PC-3 (cell line): ENCODE measurements around the gene MCEMP1. TPM values are rescaled to one million over a fixed set of nuclear protein-coding genes. Genes with fewer than 3 reads are reported as not detected.

Experiments used
- ATAC-seq: fragments of 200-7000 bp; cut with Tn5 transposase; 2 replicates; pipeline ENCODE4 v1.9.1; 2020; ENCODE audit warnings: mild to moderate bottlenecking, moderate library complexity
- BruUV-seq: library from RNA; stranded (reverse); fragments of 400-500 nt; replicated peaks from 2 replicates; lab custom pipeline; 2021; lab: Mats Ljungman, UMichigan
- CTCF ChIA-PET: fragments of 300-600 bp; sonication (Branson Sonifier 250); formaldehyde crosslinking; loops from one replicate; lab custom pipeline; 2022; ENCODE audit warnings: antibody characterized with exemption; lab: Charles Lee
- POLR2A ChIA-PET: fragments of 300-600 bp; sonication (Branson Sonifier 250); formaldehyde crosslinking; loops from one replicate; lab custom pipeline; 2022; ENCODE audit warnings: antibody characterized with exemption; ENCODE audit not compliant: unreplicated experiment; lab: Charles Lee
- DNase-seq: peaks from one replicate; pipeline ENCODE4 v3.0.0-alpha.2; 2015
- H2AFZ ChIP-seq: fragments of 300-600 bp; sonication (generic); 2 replicates; pipeline ENCODE4 v1.6.0; 2016; ENCODE audit warnings: antibody characterized with exemption, low read length
- H3F3A ChIP-seq: fragments of 300-600 bp; sonication (generic); one replicate; pipeline ENCODE4 v1.6.0; 2017; ENCODE audit warnings: antibody characterized with exemption, low read length, control low read depth, mild to moderate bottlenecking; ENCODE audit not compliant: unreplicated experiment
- H3K27ac ChIP-seq: fragments of 300-600 bp; sonication (generic); 2 replicates; pipeline ENCODE4 v1.5.1; 2016; ENCODE audit warnings: mild to moderate bottlenecking, low read length
- H3K27me3 ChIP-seq: fragments of 300-600 bp; sonication (generic); 2 replicates; pipeline ENCODE4 v1.6.1; 2016; ENCODE audit warnings: low read length, mixed read lengths
- H3K36me3 ChIP-seq: fragments of 300-600 bp; sonication (generic); 2 replicates; pipeline ENCODE4 v1.6.1; 2016; ENCODE audit warnings: low read depth, mixed run types, low read length, mixed read lengths
- H3K4me1 ChIP-seq: fragments of 300-600 bp; sonication (generic); 2 replicates; pipeline ENCODE4 v1.5.1; 2016; ENCODE audit warnings: low read length; ENCODE audit not compliant: insufficient read depth
- H3K4me2 ChIP-seq: fragments of 300-600 bp; sonication (generic); 2 replicates; pipeline ENCODE4 v1.6.0; 2016; ENCODE audit warnings: low read length
- H3K4me3 ChIP-seq: fragments of 300-600 bp; sonication (generic); 2 replicates; pipeline ENCODE4 v1.5.1; 2016; ENCODE audit warnings: mild to moderate bottlenecking, low read length, mixed read lengths
- H3K79me2 ChIP-seq: fragments of 300-600 bp; sonication (generic); 2 replicates; pipeline ENCODE4 v1.6.1; 2017; ENCODE audit warnings: low read length, mixed read lengths
- H3K9ac ChIP-seq: fragments of 300-600 bp; sonication (generic); 2 replicates; pipeline ENCODE4 v1.6.0; 2016; ENCODE audit warnings: mild to moderate bottlenecking, low read length
- H3K9me2 ChIP-seq: fragments of 300-600 bp; sonication (generic); replicated peaks from 2 replicates; pipeline ENCODE4 v1.6.1; 2016; ENCODE audit warnings: mixed run types, low read length, mixed read lengths
- H3K9me3 ChIP-seq: fragments of 300-600 bp; sonication (generic); 2 replicates; pipeline ENCODE4 v1.6.1; 2016; ENCODE audit warnings: low read length, mixed read lengths
- H4K20me1 ChIP-seq: fragments of 300-600 bp; sonication (generic); 2 replicates; pipeline ENCODE4 v1.6.1; 2016; ENCODE audit warnings: low read length, mixed read lengths
- CTCF ChIP-seq: fragments of 300-600 bp; sonication (generic); conservative IDR thresholded peaks from 2 replicates; pipeline ENCODE4 v1.5.1; 2017; ENCODE audit warnings: antibody characterized with exemption, low read depth, mild to moderate bottlenecking, low read length
- EZH2 ChIP-seq: fragments of 300-600 bp; sonication (generic); IDR thresholded peaks from one replicate; pipeline ENCODE4 v1.6.1; 2017; ENCODE audit warnings: antibody characterized with exemption, mild to moderate bottlenecking, low read length; ENCODE audit not compliant: unreplicated experiment
- EZH2phosphoT487 ChIP-seq: fragments of 300-600 bp; sonication (generic); IDR thresholded peaks from 2 replicates; pipeline ENCODE4 v1.6.1; 2018; ENCODE audit warnings: mild to moderate bottlenecking, antibody characterized with exemption, low read length, borderline replicate concordance
- intact Hi-C: fragments of 100-400 bp; cut with micrococcal nuclease; formaldehyde crosslinking; loops from 2 replicates; pipeline ENCODE4 v1.9.0; 2023
- total RNA-seq: library from RNA; depleted of rRNA; stranded (reverse); fragments of >200 nt; gene quantifications from 2 replicates; pipeline ENCODE4 v1.2.3, GENCODE V29; 2014

MCEMP1 gene
- total RNA-seq, 1 experiment from 2014 or later = not detected

DNA sequence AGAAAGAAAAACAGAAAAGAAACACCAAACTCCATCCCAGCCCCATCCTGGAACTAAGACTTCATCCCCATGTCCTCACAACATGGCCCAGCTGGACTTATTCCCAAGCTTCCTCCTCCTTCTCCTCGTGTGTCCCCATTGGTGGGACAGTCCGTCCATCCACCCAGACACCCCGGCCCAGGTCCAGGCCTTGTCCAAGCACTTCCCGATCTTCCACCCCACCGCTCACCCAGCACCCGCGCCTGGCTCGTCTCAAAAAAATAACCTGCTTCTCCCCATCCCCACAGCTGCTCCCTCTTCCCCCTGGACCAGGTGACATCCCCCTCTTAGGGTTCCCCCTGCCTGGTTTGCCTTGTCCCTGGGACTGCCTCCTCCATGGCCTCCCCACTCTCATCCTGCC, 26.4 kb downstream of the MCEMP1 start:
- no peak overlapping the region for H3K4me3 ChIP-seq
- no peak overlapping the region for H2AFZ ChIP-seq

GRCh38 chr19:7704280-7705060, 27.6 kb downstream of the MCEMP1 start:
- ATAC-seq (no peak), DNase-seq (no peak)
- intact Hi-C loops = no loop called here
- CTCF ChIA-PET = no interaction called here
- POLR2A ChIA-PET = no interaction called here
- no peaks in the 10 kb centered on the region for H3K9me3 ChIP-seq
- H3K27me3 ChIP-seq = peaks cover 3% of the 10 kb centered on the region; the same call in 1 of the 2 replicates
- TF ChIP-seq EZH2 = no peak
- TF ChIP-seq CTCF = no peak
- no peak for TF ChIP-seq EZH2phosphoT487
- H4K20me1 ChIP-seq = no peaks in the 10 kb centered on the region
- no peaks in the 10 kb centered on the region for H3K36me3 ChIP-seq
- H2AFZ ChIP-seq = no peak overlapping the region
- no TSS peak for BruUV-seq
- H3K79me2 ChIP-seq = no peaks in the 10 kb centered on the region
- H3K27ac ChIP-seq = no peak overlapping the region
- H3K4me3 ChIP-seq = no peak overlapping the region
- H3K9me2 ChIP-seq = no peaks in the 10 kb centered on the region
- no peak overlapping the region for H3K4me2 ChIP-seq
- H3K4me1 ChIP-seq = no peaks in the 10 kb centered on the region
- H3K9ac ChIP-seq = no peak overlapping the region
- no peaks in the 10 kb centered on the region for H3F3A ChIP-seq

More for the DNA sequence above, 26.4 kb downstream of the MCEMP1 start:
- Histone ChIP-seq H3K36me3 (no peaks in the 10 kb centered on the region), H3K9ac (no peak overlapping the region), H3K79me2 (no peaks in the 10 kb centered on the region), H3K4me1 (no peaks in the 10 kb centered on the region), H3K27ac (no peak overlapping the region), H3K9me3 (no peaks in the 10 kb centered on the region), H3K9me2 (no peaks in the 10 kb centered on the region), H3K27me3 (peaks cover 11% of the 10 kb centered on the region), H3F3A (no peaks in the 10 kb centered on the region), H4K20me1 (no peaks in the 10 kb centered on the region), H3K4me2 (no peak overlapping the region)
- no peak for DNase-seq
- BruUV-seq = no TSS peak
- intact Hi-C loops = no loop called here
- ChIA-PET CTCF (no interaction called here), POLR2A (interaction anchor here (0.6 kb wide), 1 partner anchor 78 kb away, joined by 11 read pairs; no protein-coding TSS in a partner anchor)
- TF ChIP-seq EZH2phosphoT487 (no peak), CTCF (no peak), EZH2 (no peak)
- no peak for ATAC-seq
